Stimulated activated CD8-positive, alpha-beta memory T cell treated with anti-CD3 and anti-CD28 coated beads, Interleukin-7, amount 100 ng/mL, for 1 hour (primary cell): ENCODE results near the gene CNGA3.

Experiments
- DNase-seq, 2 donors: peaks; one replicate each; pipeline ENCODE4 v3.0.0-alpha.2; 2020; ENCODE audit warnings: low read depth in 2 of 2

The CNGA3 gene

GRCh38 chr2:98327776-98328175 is 18.5 kb upstream of the CNGA3 start:
- no peak for DNase-seq

- DNase-seq: no peak
Measured at GRCh38 chr2:98329549-98329948, 16.7 kb upstream of the CNGA3 start.

- DNase-seq: no peak
Measured at GRCh38 chr2:98332989-98333388, 13.3 kb upstream of the CNGA3 start.

GRCh38 chr2:98333922-98334321 is 12.3 kb upstream of the CNGA3 start:
- no peak for DNase-seq

- DNase-seq: no peak
Measured at GRCh38 chr2:98334439-98335078, 11.7 kb upstream of the CNGA3 start.

- no peak for DNase-seq
Measured at GRCh38 chr2:98335271-98335670, 11.0 kb upstream of the CNGA3 start.

GRCh38 chr2:98341241-98341640 is 5.0 kb upstream of the CNGA3 start:
- no peak for DNase-seq

- no peak for DNase-seq
Measured at GRCh38 chr2:98343285-98343684, 3.0 kb upstream of the CNGA3 start.

GRCh38 chr2:98347298-98348065 is 1.2 kb downstream of the CNGA3 start:
- DNase-seq: no peak

- no peak for DNase-seq
Measured at GRCh38 chr2:98348066-98348561, 1.9 kb downstream of the CNGA3 start.

- DNase-seq: no peak
Measured at GRCh38 chr2:98350411-98350810, 4.2 kb downstream of the CNGA3 start.

- no peak for DNase-seq
Measured at GRCh38 chr2:98355881-98356280, 9.6 kb downstream of the CNGA3 start.

- DNase-seq: no peak
Measured at GRCh38 chr2:98356729-98357128, 10.5 kb downstream of the CNGA3 start.

GRCh38 chr2:98357849-98358248 is 11.6 kb downstream of the CNGA3 start:
- DNase-seq: no peak

GRCh38 chr2:98359986-98360385 is 13.7 kb downstream of the CNGA3 start:
- DNase-seq: no peak

GRCh38 chr2:98367721-98368120 is 21.5 kb downstream of the CNGA3 start:
- DNase-seq: no peak

GRCh38 chr2:98369710-98370239 is 23.5 kb downstream of the CNGA3 start:
- no peak for DNase-seq

- DNase-seq: no peak
Measured at GRCh38 chr2:98372121-98372520, 25.9 kb downstream of the CNGA3 start.

- DNase-seq: no peak
Measured at GRCh38 chr2:98372579-98372978, 26.3 kb downstream of the CNGA3 start.

- DNase-seq: no peak
Measured at GRCh38 chr2:98374286-98374685, 28.0 kb downstream of the CNGA3 start.

GRCh38 chr2:98374958-98375570 is 28.8 kb downstream of the CNGA3 start:
- no peak for DNase-seq

- no peak for DNase-seq
Measured at GRCh38 chr2:98376301-98376910, 30.1 kb downstream of the CNGA3 start.
